NCI-H1105 (cell line): ENCODE results near the gene MSLN.
A peak's percentile ranks its signal among the peaks of the same experiment; 100 is the strongest.
"Not testable (repeated sequence)": the region's sequence is repeated elsewhere in the genome, so short reads cannot be mapped to it uniquely, and the experiment has no call there.

ENCODE experiments used
- DNase-seq: peaks from one replicate; lab custom pipeline; 2025; lab: John Stamatoyannopoulos, UW

Gene MSLN

DNA sequence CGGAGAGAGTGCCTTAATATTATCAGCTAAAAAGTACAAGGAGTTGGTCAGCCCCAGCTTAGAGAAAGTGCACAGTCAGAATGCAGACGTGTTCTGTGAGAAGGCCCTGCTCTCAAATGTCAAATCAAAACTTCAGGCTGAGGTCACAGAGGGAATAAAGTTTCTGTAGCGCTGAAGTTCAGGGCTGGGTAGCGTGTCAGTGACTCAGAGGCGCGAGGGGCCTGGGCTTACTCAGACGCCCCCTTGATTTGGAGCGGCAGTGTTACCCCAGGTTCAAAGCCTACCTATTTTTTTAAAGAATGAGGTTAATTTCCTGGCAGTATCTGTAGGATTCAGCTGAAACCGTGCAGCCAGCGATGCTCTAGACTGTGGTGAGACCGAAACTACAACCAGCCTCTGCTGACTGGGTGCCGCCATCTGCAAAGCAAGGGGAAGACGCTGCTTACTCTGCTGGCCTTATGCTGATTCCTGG, 24.5 kb upstream of the MSLN start:
- no peak for DNase-seq

DNA sequence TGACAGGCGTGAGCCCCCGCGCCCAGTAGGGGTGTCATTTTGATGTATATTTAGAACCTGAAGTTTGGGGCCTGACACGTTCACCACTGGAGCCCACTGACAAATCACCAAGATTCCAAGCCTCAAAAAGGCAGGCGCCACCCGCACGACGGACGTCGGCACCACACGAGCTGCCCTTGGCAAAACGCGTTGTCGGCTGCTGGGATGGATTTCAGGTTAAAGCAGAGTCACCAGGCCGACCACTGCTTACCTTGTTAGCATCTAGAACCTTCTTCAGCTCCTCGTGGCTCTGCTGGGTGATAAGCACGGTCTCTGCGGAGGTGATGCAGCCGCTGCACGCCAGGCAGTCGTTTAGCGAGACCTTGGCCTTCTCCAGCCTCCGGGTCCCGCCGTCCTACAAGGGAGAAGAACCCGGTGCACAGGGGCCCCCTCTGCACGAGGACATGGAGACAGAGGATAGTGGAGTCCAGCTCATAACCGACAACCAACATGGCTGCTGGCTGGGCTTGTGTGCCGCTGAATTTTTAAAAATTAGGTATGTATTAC, 23.5 kb upstream of the MSLN start:
- no peak for DNase-seq

DNA sequence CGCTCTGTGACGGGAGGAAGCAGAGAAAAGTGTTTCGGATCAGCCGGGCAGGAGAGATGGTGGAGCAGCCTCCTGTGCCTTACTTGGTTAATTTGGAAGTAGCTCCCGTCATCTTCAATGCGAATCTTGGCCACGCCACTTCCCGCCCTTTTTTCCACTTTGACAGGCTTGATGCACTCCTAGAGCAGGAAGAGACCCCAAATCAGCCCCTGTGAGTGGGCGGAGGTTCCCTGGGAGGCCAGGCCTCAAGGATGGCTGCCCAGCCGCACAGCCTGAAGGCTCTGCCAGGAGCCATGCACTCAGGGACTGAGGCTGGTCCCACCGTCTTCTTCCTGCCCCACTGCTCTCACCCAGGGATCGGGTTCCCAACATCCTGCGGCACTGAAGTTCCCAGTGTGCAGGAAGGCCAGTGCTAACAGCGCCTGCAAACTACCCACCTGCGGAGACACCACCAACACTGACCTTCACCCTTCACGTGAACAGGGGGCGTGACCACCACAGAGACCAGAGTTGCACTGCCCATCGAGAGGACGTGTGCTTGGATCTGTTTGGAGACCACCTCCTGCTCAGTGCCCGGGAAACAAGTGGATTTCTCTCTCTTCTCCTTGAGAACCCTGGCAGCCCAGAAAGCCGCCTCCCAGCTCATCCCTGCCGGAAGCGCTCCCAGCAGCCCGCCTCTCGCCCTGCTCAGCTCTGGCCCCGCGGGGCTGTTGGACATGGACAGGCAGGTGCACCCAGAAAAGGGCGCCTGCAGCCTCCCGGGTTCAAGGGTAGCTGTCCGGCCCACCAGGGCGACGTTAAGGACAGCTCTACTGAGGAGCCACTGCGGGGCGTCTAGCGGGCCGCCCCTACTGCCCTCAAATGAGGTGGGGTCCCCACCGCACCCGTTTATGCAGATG, 20.7 kb upstream of the MSLN start:
- no peak for DNase-seq

DNA sequence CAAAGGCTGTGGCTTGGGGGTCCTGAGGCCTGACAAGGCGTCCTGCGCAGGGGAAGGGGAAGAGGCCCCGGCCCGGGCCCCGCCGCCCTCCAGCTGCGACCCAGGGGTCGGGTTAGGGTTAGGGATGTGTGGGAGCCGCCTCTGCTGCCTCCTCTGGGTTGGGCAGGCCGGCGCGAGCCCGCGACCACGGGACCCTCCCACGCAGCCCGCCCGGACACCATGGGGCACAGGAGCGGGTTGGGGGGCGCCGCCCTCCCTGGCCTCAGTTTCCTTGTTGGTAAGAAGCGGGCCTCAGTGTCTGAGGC, 20.1 kb upstream of the MSLN start:
- no peak for DNase-seq

DNA sequence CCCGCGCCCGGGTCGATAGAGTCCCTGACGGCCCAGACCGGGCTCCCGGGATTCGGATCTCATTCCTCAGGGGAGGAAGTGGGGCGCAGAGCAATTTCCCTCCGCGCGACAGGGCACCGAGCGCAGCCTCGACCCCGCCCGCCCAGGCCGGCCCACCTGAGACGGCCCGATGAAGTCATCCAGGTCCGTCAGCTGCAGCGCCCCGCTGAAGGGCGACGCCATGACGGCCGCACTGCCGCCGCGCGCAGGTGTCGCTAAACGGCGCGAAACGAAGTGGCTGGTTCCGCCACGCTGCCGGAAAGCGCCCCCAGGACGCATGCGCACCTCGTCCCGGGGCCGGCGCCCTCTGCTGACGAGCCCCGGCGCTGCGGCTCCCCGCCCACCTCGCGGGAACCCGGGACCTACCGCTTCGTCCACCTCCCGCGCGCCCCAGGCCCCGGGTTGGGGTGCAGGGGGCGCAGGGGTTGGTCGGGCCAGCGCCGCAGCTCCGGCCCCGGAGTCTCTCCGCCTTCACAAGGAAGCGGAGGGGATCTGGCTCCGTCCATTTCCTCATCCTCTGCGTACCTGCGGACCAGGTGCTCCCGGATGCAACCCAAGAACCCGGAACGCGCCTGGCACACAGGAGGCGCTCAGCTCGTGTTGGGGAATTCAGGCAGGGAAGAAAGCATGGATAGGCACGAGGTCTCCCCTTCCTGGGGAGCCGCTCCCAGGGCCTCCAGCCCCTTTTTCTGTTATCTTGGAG, 19.6 kb upstream of the MSLN start, which contains the start of gene CIAO3:
Gene CIAO3 (minus strand): TSS at position 234 of the 742 bp plus-strand sequence. CDS start 12 bp downstream, at position 222.
- DNase-seq: peak; percentile 68

DNA sequence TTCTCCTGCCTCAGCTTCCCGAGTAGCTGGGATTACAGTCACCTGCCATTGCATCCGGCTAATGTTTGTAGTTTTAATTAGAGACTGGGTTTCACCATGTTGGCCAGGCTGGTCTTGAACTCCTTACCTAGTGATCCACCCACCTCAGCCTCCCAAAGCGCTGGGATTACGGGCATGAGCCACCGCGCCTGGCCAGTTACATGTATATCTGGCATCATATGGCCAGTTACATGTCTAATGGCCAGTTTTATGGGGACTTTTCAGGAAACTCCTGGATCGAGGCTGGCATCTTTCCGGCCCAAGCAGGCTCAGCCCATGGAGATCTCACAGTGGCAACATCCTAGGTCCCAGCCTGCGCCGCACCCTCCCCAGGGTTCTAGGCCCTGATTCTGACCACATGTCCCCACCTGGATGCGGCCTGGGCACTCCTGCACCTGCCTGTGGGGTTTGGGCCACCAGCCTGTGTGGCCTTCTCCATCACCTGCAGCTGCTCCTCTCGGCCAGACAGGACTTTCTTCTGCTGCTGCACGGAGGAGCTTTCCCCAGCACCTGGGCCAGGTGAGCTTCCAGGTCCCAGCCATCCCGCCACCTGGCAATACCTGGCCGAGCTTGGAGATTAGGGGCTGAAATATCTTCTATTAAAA, 18.4 kb upstream of the MSLN start:
- no peak for DNase-seq

DNA sequence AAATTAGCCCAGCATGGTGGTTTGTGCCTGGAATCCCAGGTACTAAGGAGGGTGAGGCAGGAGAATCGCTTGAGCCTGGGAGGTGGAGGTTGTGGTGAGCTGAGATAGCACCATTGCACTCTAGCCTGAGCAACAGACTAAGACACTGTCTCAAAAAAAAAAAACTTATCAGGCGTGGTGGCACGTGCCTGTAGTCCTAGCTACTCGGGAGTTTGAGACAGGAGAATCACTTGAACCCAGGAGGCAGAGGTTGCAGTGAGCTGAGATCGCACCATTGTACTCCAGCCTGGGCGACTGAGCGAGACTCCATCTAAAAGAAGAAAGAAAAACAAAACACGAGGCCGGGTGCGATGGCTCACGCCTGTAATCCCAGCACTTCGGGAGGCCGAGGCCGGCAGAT, 17.6 kb upstream of the MSLN start:
- not testable (repeated sequence) for DNase-seq

DNA sequence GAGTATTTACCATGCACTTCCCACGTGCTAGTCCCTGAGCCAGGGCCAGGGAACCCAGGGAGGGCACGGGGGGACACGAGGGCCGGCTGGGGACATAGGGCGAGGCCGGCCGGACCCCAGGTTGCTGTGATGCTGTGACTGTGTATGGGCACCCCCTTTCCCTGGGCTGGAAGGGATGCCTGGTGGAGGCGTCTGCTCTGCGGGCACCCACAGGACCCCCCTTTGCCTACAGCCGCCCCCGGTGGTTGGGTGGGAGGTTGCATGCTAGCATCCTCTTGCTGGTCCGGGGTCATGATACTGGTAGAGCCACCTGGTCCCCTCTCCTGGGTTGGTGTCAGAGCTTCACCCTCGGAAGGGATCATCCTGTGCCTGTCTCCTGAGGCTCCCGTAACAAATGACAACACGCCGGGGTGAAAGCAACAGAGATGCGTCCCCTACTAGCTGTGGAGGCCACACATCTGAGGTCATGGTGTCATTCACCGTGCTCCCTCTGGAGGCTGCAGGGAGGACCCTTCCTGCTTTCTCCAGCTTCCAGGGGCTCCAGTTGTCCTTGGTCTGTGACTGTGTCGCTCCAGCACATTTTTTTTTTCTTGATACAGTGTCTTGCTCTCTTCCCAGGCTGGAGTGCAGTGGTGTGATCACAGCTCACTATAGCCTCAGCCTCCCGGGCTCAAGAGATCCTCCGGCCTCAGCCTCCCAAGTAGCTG, 16.6 kb upstream of the MSLN start:
- no peak for DNase-seq

DNA sequence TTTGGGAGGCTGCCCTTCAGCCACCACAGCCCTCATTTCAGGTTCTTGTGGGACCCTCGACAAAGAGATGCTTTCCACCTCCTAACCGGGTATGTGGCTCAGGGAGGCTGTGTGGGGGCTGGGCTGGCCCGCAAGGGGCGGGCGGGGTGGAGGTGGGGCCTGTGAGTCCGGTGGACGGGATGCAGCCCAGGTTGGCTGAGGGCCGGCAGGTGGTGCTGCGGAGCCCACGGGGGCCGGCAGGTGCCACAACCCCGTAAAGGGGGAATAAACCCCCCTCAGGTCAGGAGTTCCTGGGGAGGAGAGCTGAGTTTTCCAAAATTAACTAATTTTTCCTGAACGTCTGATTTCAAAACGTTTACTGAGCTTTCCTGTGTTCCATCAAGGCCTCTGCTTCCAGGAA, 14.8 kb upstream of the MSLN start:
- no peak for DNase-seq

DNA sequence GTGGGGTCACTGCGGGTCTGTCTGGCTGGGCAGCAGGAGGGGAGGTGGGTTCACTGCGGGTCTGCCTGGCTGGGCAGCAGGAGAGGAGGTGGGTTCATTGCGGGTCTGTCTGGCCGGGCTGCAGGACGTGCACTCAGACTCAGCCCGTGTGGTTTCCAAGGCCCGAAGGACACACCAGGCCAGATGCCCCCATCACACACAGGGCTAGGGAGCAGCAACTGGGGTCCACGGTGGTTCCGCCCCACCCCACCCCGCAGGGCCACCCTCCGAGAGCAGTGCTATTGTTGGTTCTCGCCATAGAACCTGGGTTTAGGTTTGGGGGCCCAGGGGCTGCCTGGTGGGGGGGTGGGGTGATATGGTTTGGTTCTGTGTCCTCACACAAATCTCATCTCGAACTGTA, 13.9 kb upstream of the MSLN start:
- DNase-seq: no peak

DNA sequence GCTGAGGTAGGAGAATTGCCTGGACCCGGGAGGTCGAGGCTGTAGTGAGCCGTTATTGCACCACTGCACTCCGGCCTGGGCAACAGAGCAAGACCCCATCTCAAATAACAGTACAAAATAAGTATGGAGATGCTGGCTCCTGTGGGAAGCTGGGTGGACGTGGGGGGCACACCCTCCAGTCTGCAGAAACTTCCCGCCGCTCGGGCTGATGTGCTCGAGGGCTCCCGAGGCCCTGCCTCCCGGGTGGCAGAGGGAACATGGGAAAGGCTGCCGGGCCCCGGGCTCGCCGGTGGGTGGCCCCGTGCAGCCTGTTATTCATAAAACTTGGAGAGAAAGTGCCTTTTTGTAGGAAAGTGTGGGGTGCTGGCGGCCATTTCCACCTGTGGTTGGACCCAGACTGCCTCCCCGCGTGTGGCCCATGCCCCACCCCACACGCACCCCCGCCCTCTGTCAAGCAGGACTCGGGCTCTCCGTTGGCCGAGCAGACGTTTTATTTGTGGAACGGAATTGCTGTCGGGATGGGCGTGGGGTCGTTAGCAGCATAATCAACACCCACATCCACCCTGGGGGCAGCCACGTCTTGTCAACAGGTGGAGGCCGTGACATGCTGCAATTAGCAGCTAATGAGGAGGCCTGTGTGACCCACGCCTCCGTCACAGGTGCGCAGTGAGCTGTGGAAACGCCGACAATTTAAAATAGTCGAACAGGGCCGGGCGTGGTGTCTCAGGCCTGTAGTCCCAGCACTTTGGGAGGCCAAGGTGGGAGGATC, 12.4 kb upstream of the MSLN start:
- DNase-seq: no peak

DNA sequence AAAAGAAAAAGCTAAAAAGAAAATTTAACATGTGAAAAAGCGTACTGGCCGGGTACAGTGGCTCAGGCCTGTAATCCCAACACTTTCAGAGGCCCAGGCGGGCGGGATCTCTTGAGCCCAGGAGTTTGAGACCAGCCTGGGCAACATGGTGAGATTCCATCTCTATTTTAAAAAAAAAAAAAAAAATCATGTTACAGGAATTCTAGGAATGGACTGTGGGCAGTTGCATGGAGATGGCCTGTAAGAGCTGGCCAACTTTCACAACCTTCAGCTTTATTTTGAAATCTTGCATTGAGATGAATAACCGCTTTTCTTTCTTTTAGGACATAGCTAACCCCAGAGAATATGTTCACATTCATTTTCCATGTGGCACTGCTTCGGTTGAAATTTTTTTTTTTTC, 11.5 kb upstream of the MSLN start:
- no peak for DNase-seq

DNA sequence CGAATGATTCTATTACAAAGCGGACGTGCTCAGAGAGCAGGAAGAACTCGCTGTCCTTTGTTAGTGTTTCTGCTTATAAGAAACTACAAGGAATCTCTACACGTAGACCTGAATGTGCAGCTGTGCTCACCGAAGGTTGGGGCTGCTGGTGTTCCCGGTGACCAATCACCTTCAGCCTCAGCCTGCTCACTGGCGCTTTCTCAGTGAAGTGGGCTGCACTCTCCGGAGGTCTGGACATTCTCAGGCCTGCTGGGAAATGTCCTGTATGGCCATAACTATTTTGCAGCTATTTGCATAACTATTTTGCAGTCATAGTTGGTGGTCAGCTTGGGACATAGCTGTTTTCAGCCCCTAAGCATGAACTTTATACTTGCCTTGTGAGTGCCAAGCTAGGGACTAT, 10.0 kb upstream of the MSLN start:
- DNase-seq: no peak

DNA sequence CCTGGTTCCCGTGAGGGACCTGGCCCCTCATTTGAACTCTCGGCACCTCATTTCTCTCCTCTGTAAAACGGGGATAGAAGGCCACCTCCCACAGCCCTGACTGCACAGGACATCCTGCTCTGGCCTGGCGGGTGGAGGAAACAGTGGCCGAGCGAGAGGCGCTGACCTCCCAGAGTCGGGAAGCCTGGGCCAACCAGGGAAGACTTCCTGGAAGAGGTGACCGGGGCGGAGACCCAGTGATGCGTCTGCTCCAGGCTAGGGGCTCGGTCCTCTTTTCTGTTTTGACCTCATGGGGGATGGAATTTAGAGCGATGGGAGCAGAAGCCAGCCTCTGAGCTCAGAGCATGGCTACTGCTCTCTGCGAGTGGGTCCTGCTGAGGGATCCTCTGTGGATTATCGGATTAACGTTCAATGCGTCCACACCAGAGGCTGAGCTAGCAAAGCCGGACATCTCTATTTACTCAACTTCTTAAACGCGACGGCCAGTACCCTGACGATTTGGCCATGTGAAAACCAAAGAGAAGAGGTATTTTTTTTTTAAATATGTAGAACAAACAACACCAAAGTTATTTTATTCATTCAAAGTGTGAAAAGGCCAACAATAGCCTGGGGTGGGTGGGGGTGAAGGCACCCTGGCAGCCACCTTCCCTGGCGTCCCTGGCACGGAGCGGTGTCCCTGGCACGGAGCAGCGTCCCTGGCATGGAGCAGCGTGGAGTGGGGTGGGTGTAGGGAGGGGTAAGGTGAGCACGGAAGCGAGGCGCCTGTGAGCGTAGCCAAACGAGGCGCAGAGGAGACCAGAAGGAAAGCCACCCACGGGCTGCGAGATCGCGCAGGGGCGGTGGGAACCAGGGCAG, 9.2 kb upstream of the MSLN start:
- DNase-seq: no peak

DNA sequence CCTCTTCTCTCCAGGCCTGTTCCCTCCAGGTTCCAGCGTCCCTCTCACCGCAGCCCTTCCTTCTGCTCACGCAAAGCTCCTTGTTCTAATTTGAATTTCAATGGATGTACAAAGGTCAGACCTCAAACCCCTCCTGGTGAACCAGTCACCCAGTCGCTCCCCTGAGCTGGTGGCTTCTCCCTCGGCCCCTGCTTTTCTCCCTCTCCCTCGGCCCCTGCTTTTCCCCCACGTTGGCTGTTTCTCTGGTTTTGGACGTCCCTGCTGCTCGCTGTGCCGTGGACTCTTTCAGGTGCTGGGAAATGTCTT, 8.6 kb upstream of the MSLN start:
- DNase-seq: no peak

DNA sequence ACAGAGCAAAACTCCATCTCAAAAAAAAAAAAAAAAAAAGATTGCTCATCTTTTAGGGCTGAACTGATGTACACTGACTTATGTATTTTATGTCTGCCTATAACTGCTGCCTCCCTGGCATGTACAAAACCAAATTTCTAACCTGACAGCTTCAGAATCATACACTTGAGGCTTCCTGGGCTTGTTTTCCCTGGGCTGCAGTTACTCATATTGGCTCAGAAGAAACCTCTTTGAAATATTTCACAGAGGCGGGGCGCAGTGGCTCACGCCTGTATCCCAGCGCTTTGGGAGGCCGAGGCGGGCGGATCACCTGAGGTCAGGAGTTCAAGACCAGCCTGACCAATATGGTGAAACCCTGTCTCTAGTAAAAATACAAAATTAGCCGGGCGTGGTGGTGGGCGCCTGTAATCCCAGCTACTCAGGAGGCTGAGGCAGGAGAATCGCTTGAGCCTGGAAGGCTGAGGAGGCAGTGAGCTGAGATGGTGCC, 6.4 kb upstream of the MSLN start:
- not testable (repeated sequence) for DNase-seq

DNA sequence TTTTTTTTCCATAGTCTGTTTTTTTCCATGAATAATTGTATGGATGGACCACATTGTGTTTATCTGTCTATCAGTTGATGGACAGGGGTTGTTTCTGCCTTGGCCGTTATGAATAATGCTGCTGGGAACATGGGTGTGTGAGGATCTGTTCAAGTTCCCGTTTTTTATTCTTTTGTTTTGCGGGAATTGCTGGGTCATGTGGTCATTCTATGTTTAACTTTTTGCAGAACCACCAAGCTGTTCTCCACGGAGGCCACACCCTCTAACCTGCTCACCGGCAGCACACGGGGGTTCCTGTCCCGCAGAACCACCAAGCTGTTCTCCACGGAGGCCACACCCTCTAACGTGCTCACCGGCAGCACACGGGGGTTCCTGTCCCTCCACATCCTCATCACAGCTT, 5.9 kb upstream of the MSLN start:
- no peak for DNase-seq

DNA sequence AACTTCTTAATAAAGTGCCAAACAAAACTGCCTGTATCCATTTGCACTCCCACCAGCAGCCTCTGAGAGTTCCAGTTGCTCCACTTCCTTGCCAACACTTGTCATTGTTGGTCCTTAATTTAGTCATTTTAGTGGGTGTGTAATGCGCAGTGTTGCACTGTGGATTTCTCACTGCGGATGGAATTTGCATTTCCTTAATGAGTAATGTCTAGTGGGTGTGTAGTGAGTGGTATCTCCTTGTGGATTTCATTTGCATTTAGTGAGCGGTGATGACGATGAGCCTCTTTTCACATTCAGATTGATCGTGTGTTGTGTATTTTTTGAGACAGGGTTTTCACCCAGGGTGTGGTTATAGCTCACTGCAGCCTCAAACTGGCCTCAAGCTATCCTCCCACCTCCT, 4.1 kb upstream of the MSLN start:
- DNase-seq: no peak

DNA sequence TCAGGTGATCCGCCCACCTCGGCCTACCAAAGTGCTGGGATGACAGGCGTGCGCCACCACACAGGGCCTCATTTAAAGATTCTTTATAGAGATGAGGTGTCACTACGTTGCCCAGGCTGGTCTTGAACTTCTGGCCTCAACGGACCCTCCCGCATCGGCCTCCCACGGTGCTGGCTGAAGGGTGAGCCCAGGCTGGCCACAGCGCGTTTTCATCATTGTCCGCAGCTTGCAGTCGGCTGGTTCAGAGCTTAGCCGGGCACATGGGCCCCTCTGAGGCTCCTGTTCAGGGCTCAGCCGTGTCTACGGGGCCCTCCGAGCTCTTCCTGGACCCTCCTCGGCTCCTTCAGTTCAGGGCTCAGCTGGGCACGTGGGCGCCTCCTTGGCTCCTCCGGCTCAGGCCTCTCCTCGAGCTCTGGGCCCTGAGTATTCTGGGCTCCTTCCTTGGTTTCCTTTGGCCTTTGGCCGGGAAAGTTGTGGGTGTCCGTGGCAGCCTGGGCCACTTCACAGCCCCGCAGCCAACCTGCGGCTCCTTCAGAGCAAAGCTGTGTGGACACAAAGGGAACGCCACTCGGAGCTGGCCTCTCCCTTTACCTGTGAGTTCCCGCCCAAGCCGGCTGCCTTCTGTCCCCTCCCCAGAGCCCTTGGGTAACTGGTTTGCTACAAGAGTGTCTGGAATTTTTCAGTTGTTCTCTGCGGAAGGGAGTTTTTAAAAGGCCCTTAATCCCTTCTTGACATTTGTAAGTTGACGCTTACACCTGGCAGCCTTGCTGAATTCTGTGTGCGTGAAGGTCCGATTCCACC, 1.2 kb upstream of the MSLN start:
- DNase-seq: no peak
